Astrocyte of the spinal cord (primary cell): ENCODE results near the gene PCDHA1.
"Not testable (repeated sequence)": the region's sequence is repeated elsewhere in the genome, so short reads cannot be mapped to it uniquely, and the experiment has no call there.

Source experiments
- DNase-seq: peaks from one replicate; pipeline ENCODE4 v3.0.0; 2011; ENCODE audit warnings: low read depth, low spot score
- H3K4me3 ChIP-seq: 2 replicates; pipeline ENCODE4 v1.5.1; 2011; ENCODE audit warnings: low read depth, mild to moderate bottlenecking, low read length, moderate library complexity
- in situ Hi-C: cut with HindIII; loops from 2 replicates; pipeline ENCODE4 v1.10.0; 2017; ENCODE audit warnings: low sequenced_read_pairs
- TF ChIP-seq, protein P1 (sequence below): IDR thresholded peaks from 2 replicates; pipeline ENCODE4 v1.5.1; 2012; ENCODE audit warnings: low read depth, mild to moderate bottlenecking, low read length, inconsistent platforms

PCDHA1 gene

DNA sequence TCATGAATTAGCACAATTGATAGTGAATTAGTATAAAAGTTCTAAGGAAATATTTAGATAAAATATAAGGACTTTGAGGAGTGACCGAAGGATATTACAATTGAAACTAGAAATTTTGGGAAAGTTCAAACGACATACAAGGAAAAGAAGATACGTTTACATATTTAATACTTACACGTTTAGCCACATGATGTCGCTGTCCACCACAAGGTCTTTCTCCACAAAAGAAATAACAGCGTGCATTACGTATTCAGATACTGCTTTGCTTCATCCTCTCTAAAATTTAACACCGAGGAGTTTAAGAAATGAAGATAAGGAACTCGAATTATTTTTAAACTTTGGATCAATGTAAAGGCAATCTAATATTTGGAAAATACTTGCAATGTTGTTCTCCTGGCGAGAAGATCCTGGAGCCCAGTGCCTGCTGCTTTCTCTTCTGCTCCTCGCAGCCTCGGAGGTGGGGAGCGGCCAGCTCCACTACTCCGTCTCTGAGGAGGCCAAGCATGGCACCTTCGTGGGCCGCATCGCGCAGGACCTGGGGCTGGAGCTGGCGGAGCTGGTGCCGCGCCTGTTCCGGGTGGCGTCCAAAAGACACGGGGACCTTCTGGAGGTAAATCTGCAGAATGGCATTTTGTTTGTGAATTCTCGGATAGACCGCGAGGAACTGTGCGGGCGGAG, 15.0 kb downstream of the PCDHA1 start, which contains the start of gene PCDHA3:
TSS of gene PCDHA3 (plus strand) at position 242 of the 678 bp plus-strand sequence.
- peak within 1 kb of the TSS; percentile 21 for H3K4me3 ChIP-seq
- TF ChIP-seq, protein P1, sequence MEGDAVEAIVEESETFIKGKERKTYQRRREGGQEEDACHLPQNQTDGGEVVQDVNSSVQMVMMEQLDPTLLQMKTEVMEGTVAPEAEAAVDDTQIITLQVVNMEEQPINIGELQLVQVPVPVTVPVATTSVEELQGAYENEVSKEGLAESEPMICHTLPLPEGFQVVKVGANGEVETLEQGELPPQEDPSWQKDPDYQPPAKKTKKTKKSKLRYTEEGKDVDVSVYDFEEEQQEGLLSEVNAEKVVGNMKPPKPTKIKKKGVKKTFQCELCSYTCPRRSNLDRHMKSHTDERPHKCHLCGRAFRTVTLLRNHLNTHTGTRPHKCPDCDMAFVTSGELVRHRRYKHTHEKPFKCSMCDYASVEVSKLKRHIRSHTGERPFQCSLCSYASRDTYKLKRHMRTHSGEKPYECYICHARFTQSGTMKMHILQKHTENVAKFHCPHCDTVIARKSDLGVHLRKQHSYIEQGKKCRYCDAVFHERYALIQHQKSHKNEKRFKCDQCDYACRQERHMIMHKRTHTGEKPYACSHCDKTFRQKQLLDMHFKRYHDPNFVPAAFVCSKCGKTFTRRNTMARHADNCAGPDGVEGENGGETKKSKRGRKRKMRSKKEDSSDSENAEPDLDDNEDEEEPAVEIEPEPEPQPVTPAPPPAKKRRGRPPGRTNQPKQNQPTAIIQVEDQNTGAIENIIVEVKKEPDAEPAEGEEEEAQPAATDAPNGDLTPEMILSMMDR, result no peak
- in situ Hi-C loops, result no loop called here
- peak; percentile 12 for DNase-seq

DNA sequence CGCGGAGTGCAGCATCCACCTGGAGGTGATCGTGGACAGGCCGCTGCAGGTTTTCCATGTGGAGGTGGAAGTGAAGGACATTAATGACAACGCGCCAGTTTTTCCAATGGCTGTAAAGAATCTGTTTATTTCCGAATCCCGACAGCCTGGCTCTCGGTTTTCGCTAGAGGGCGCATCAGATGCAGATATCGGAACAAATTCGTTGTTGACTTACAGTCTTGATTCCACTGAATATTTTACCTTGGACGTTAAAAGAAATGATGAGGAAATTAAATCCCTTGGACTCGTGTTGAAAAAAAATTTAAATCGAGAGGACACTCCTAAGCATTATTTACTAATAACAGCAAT, 15.5 kb downstream of the PCDHA1 start:
- no peak overlapping the region for H3K4me3 ChIP-seq
- in situ Hi-C loops, result no loop called here

DNA sequence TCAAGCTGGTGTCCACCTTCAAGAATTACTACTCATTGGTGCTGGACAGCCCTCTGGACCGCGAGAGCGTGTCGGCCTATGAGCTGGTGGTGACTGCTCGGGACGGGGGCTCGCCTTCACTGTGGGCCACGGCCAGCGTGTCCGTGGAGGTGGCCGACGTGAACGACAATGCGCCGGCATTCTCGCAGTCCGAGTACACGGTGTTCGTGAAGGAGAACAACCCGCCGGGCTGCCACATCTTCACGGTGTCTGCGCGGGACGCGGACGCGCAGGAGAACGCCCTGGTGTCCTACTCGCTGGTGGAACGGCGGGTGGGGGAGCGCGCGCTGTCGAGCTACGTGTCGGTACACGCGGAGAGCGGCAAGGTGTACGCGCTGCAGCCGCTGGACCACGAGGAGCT, 16.4 kb downstream of the PCDHA1 start:
- H3K4me3 ChIP-seq, DNase-seq, in situ Hi-C loops: not testable (repeated sequence)

More for the DNA sequence above, 15.5 kb downstream of the PCDHA1 start:
- no peak for DNase-seq
- TF ChIP-seq, protein P1, result peak; percentile 35

DNA sequence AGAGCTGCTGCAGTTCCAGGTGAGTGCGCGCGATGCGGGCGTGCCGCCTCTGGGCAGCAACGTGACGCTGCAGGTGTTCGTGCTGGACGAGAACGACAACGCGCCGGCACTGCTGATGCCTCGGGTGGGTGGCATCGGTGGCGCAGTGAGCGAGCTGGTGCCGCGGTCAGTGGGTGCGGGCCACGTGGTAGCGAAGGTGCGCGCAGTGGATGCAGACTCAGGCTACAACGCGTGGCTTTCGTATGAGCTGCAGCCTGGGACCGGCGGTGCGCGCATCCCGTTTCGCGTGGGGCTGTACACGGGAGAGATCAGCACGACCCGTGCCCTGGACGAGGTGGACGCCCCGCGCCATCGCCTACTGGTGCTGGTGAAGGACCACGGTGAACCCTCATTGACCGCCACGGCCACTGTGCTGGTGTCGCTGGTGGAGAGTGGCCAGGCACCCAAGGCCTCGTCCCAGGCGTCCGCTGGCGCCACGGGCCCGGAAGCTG, 16.9 kb downstream of the PCDHA1 start:
- no peak overlapping the region for H3K4me3 ChIP-seq
- in situ Hi-C loops, result no loop called here
- TF ChIP-seq, protein P1, result no peak
- DNase-seq, result no peak

DNA sequence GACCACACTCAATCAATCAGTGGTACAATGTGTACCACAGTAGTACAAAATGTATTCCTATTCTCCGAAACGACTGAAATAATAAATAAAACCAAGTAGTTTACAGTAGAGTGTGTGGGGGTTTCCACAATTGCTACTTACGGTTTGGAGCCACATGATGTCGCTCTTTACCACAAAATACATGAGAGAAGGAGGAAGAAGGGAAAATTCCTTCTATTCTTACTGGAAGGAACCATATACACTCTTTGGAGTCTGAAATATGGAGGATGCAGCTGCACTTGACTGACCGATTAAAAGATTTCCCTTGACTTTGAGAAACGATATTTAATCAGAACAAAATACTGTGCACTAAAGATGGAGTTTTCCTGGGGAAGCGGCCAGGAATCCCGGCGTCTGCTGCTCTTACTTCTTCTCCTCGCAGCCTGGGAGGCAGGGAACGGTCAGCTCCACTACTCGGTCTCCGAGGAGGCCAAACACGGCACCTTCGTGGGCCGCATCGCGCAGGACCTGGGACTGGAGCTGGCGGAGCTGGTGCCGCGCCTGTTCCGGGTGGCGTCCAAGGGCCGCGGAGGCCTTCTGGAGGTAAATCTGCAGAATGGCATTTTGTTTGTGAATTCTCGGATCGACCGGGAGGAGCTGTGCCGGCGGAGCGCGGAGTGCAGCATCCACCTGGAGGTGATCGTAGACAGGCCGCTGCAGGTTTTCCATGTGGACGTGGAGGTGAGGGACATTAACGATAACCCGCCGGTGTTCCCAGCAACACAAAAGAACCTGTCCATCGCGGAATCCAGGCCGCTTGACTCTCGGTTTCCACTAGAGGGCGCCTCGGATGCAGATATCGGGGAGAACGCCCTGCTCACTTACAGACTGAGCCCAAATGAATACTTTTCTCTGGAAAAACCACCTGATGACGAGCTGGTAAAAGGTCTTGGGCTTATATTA, 21.2 kb downstream of the PCDHA1 start, which contains the start of gene PCDHA4:
TSS of gene PCDHA4 (plus strand) at position 235 of the 942 bp plus-strand sequence.
- TF ChIP-seq, protein P1, result peak; percentile 36
- no peak for DNase-seq
- no peak within 1 kb of the TSS for H3K4me3 ChIP-seq
- in situ Hi-C loops, result no loop called here

DNA sequence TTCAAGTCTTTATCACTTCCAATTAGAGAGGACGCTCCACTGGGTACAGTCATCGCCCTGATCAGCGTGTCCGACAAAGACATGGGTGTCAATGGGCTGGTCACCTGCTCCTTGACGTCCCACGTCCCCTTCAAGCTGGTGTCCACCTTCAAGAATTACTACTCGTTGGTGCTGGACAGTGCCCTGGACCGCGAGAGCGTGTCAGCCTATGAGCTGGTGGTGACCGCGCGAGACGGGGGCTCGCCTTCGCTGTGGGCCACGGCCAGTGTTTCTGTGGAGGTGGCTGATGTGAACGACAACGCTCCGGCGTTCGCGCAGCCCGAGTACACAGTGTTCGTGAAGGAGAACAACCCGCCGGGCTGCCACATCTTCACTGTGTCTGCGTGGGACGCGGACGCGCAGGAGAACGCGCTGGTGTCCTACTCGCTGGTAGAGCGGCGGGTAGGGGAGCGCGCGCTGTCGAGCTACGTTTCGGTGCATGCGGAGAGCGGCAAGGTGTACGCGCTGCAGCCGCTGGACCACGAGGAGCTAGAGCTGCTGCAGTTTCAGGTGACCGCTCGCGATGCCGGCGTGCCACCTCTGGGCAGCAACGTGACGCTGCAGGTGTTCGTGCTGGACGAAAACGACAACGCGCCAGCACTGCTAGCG, 22.4 kb downstream of the PCDHA1 start:
- DNase-seq, in situ Hi-C loops, H3K4me3 ChIP-seq: not testable (repeated sequence)

DNA sequence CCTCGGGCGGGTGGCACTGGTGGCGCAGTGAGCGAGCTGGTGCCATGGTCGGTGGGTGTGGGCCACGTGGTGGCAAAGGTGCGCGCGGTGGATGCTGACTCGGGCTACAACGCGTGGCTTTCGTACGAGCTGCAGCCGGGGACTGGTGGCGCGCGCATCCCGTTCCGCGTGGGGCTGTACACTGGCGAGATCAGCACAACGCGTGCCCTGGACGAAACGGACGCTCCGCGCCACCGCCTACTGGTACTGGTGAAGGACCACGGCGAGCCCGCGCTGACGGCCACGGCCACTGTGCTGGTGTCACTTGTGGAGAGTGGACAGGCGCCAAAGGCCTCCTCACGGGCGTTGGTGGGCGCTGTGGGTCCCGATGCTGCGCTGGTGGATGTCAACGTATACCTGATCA, 22.9 kb downstream of the PCDHA1 start:
- in situ Hi-C loops, result no loop called here
- no peak overlapping the region for H3K4me3 ChIP-seq
- TF ChIP-seq, protein P1, result no peak
- DNase-seq, result no peak
